IMR-90 (cell line): ENCODE measurements around the gene TIGD1. TPM values are rescaled to one million over a fixed set of nuclear protein-coding genes. Genes with fewer than 3 reads are reported as not detected.

ENCODE experiments used
- ATAC-seq: fragments of 200-7000 bp; cut with Tn5 transposase; 2 replicates; pipeline ENCODE4 v1.9.1; 2020; ENCODE audit warnings: low read depth, mild to moderate bottlenecking, moderate library complexity
- Bru-seq: library from RNA; stranded (reverse); fragments of 400-500 nt; gene quantifications from one replicate; lab custom pipeline; 2021; lab: Mats Ljungman, UMichigan
- BruChase-seq, 2 experiments: library from RNA; stranded (reverse); fragments of 400-500 nt; gene quantifications; one replicate each; lab custom pipeline; 2021; lab: Mats Ljungman, UMichigan
- BruUV-seq: library from RNA; stranded (reverse); fragments of 400-500 nt; replicated peaks from 2 replicates; lab custom pipeline; 2021; lab: Mats Ljungman, UMichigan
- CTCF ChIA-PET: fragments of 300-600 bp; formaldehyde crosslinking; extraction: SDS; loops from one replicate; lab custom pipeline; 2021; ENCODE audit warnings: antibody characterized with exemption; lab: Yijun Ruan, JAX
- POLR2A ChIA-PET: fragments of 300-600 bp; sonication (Branson Sonifier 250); formaldehyde crosslinking; loops from one replicate; lab custom pipeline; 2022; ENCODE audit warnings: antibody characterized with exemption; ENCODE audit not compliant: unreplicated experiment; lab: Charles Lee
- DNase-seq: peaks from one replicate; pipeline ENCODE4 v3.0.0; 2013
- H2AFZ ChIP-seq: replicated peaks from 2 replicates; pipeline ENCODE3; 2013; ENCODE audit warnings: low read length, mild to moderate bottlenecking; ENCODE audit not compliant: poor library complexity
- H2AK5ac ChIP-seq: 2 replicates; pipeline ENCODE4 v1.6.1; 2013; ENCODE audit warnings: low read depth, low read length, inconsistent platforms
- H2AK9ac ChIP-seq: replicated peaks from 2 replicates; pipeline ENCODE3; 2013; ENCODE audit warnings: mild to moderate bottlenecking, low read depth, low read length, moderate library complexity; ENCODE audit not compliant: poor library complexity
- H2BK120ac ChIP-seq: 2 replicates; pipeline ENCODE4 v1.6.1; 2013; ENCODE audit warnings: low read depth, low read length, inconsistent platforms
- H2BK15ac ChIP-seq: 3 replicates; pipeline ENCODE4 v1.6.1; 2013; ENCODE audit warnings: low read depth, low read length, inconsistent platforms
- H2BK20ac ChIP-seq: 2 replicates; pipeline ENCODE4 v1.6.1; 2013; ENCODE audit warnings: low read depth, mild to moderate bottlenecking, inconsistent platforms, low read length, moderate library complexity
- H2BK5ac ChIP-seq: 2 replicates; pipeline ENCODE4 v1.6.1; 2013; ENCODE audit warnings: mild to moderate bottlenecking, low read depth, low read length, inconsistent platforms; ENCODE audit not compliant: poor library complexity, severe bottlenecking
- H3K14ac ChIP-seq: replicated peaks from 2 replicates; pipeline ENCODE4 v1.6.1; 2013; ENCODE audit warnings: low read depth, low read length, inconsistent platforms
- H3K18ac ChIP-seq: 2 replicates; pipeline ENCODE4 v1.6.1; 2013; ENCODE audit warnings: low read depth, low read length, control low read depth
- H3K23ac ChIP-seq: 2 replicates; pipeline ENCODE4 v1.6.1; 2013; ENCODE audit warnings: low read depth, low read length, inconsistent platforms
- H3K27ac ChIP-seq: 2 replicates; pipeline ENCODE4 v1.5.1; 2013; ENCODE audit warnings: mild to moderate bottlenecking, control low read depth, low read length; ENCODE audit not compliant: insufficient read depth
- H3K27me3 ChIP-seq: 2 replicates; pipeline ENCODE4 v1.6.1; 2013; ENCODE audit warnings: low read length; ENCODE audit not compliant: control insufficient read depth, insufficient read depth
- H3K36me3 ChIP-seq: 2 replicates; pipeline ENCODE4 v1.6.1; 2013; ENCODE audit warnings: low read length, mixed read lengths; ENCODE audit not compliant: control insufficient read depth, insufficient read depth
- H3K4ac ChIP-seq: 2 replicates; pipeline ENCODE4 v1.6.1; 2013; ENCODE audit warnings: low read depth, low read length, inconsistent platforms
- H3K4me1 ChIP-seq: 2 replicates; pipeline ENCODE4 v1.6.1; 2013; ENCODE audit warnings: low read length, mixed read lengths; ENCODE audit not compliant: control insufficient read depth, insufficient read depth
- H3K4me2 ChIP-seq: 2 replicates; pipeline ENCODE4 v1.6.1; 2013; ENCODE audit warnings: low read depth, mild to moderate bottlenecking, control low read depth, low read length, moderate library complexity
- H3K4me3 ChIP-seq: 2 replicates; pipeline ENCODE4 v1.5.1; 2013; ENCODE audit warnings: low read depth, mild to moderate bottlenecking, control low read depth, low read length, moderate library complexity; ENCODE audit not compliant: insufficient read depth
- H3K56ac ChIP-seq: 2 replicates; pipeline ENCODE4 v1.6.1; 2013; ENCODE audit warnings: low read length, inconsistent platforms; ENCODE audit not compliant: insufficient read depth; ENCODE audit errors: extremely low read depth
- H3K79me1 ChIP-seq, 2 experiments: 2 replicates each; pipeline ENCODE4 v1.6.1; 2013; ENCODE audit warnings: low read length in 2 of 2, inconsistent platforms in 1 of 2, low read depth in 1 of 2
- H3K9ac ChIP-seq: 2 replicates; pipeline ENCODE4 v1.6.1; 2013; ENCODE audit warnings: low read depth, low read length, control low read depth
- H3K9me1 ChIP-seq: 2 replicates; pipeline ENCODE4 v1.6.1; 2013; ENCODE audit warnings: low read length, inconsistent platforms; ENCODE audit not compliant: insufficient read depth
- H3K9me3 ChIP-seq: 2 replicates; pipeline ENCODE4 v1.6.1; 2013; ENCODE audit warnings: low read length; ENCODE audit not compliant: control insufficient read depth, insufficient read depth
- H4K20me1 ChIP-seq: 2 replicates; pipeline ENCODE4 v1.6.1; 2013; ENCODE audit warnings: low read length, inconsistent platforms; ENCODE audit not compliant: insufficient read depth
- H4K5ac ChIP-seq: 2 replicates; pipeline ENCODE4 v1.6.1; 2013; ENCODE audit warnings: mild to moderate bottlenecking, low read depth, low read length, control low read depth
- H4K8ac ChIP-seq, 2 experiments: 2 replicates each; pipeline ENCODE4 v1.6.1; 2013; ENCODE audit warnings: low read depth in 2 of 2, low read length in 2 of 2, control low read depth in 1 of 2, inconsistent platforms in 1 of 2
- H4K91ac ChIP-seq: 2 replicates; pipeline ENCODE4 v1.6.1; 2013; ENCODE audit warnings: low read depth, low read length, inconsistent platforms; ENCODE audit not compliant: insufficient read depth
- BHLHE40 ChIP-seq: fragments of 150-350 bp; IDR thresholded peaks from 2 replicates; pipeline ENCODE4 v1.6.1; 2016; ENCODE audit warnings: mild to moderate bottlenecking, low read depth, low read length
- CEBPB ChIP-seq: IDR thresholded peaks from 2 replicates; pipeline ENCODE4 v1.6.1; 2012; ENCODE audit warnings: low read depth, low read length, improper control_type of control experiment
- CHD1 ChIP-seq: IDR thresholded peaks from 2 replicates; pipeline ENCODE4 v1.6.1; 2012; ENCODE audit warnings: low read depth, low read length, improper control_type of control experiment
- ELK1 ChIP-seq: fragments of 150-350 bp; IDR thresholded peaks from 2 replicates; pipeline ENCODE4 v1.6.1; 2016; ENCODE audit warnings: low read depth, mild to moderate bottlenecking, low read length, moderate library complexity, borderline replicate concordance
- FOS ChIP-seq: fragments of 150-350 bp; IDR thresholded peaks from 2 replicates; pipeline ENCODE4 v1.6.1; 2016; ENCODE audit warnings: low read depth, low read length
- MAFK ChIP-seq: IDR thresholded peaks from 2 replicates; pipeline ENCODE4 v1.6.1; 2012; ENCODE audit warnings: low read depth, low read length, improper control_type of control experiment
- MAZ ChIP-seq: IDR thresholded peaks from 2 replicates; pipeline ENCODE4 v1.6.1; 2012; ENCODE audit warnings: low read depth, mild to moderate bottlenecking, low read length, improper control_type of control experiment, moderate library complexity, borderline replicate concordance
- NFE2L2 ChIP-seq: fragments of 150-350 bp; IDR thresholded peaks from 2 replicates; pipeline ENCODE4 v1.6.1; 2016; ENCODE audit warnings: low read depth, mild to moderate bottlenecking, low read length
- POLR2A ChIP-seq: IDR thresholded peaks from 2 replicates; pipeline ENCODE4 v1.6.1; 2012; ENCODE audit warnings: mild to moderate bottlenecking, low read depth, low read length
- RAD21 ChIP-seq: IDR thresholded peaks from 2 replicates; pipeline ENCODE4 v1.6.1; 2012; ENCODE audit warnings: low read length, improper control_type of control experiment
- RFX5 ChIP-seq: IDR thresholded peaks from 2 replicates; pipeline ENCODE4 v1.8.0; 2012; ENCODE audit warnings: low read depth, mild to moderate bottlenecking, low read length, moderate library complexity
- USF2 ChIP-seq: fragments of 150-350 bp; IDR thresholded peaks from 2 replicates; pipeline ENCODE4 v1.6.1; 2017; ENCODE audit warnings: mild to moderate bottlenecking, antibody characterized with exemption, low read length, low read depth
- WGBS, 2 experiments: methylation state at CpG; one replicate each; pipeline versions ENCODE4 v1.1.5 to v1.1.7; 2013; ENCODE audit warnings: missing lambda C conversion rate in 2 of 2; ENCODE audit not compliant: insufficient read length in 1 of 2; ENCODE audit errors: extremely low coverage in 2 of 2; 5-methylcytosine and 5-hydroxymethylcytosine counted together
- dilution Hi-C: fragments of 300-500 bp; cut with HindIII; formaldehyde crosslinking; loops from one replicate; pipeline ENCODE4 v1.14.3; 2018; ENCODE audit warnings: low sequenced_read_pairs; ENCODE audit not compliant: unreplicated experiment
- in situ Hi-C: fragments of 300-500 bp; cut with MboI; formaldehyde crosslinking; loops from 3 replicates; pipeline ENCODE4 v1.14.3; 2019; ENCODE audit warnings: low sequenced_read_pairs, inconsistent platforms, mixed read lengths
- intact Hi-C: fragments of 100-400 bp; cut with micrococcal nuclease; formaldehyde crosslinking; loops from 2 replicates; pipeline ENCODE4 v1.10.0; 2022
- long read RNA-seq: library from polyadenylated mRNA; unstranded; transcript quantifications from one replicate; pipeline ENCODE4 v2.0.0, GENCODE V29; 2021; ENCODE audit not compliant: unreplicated experiment
- polyA plus RNA-seq, 3 experiments: library from polyadenylated mRNA; depleted of rRNA; stranded (reverse); fragments of >200 nt; gene quantifications; 2 replicates each; pipeline ENCODE4 v1.2.3, GENCODE V29; 2012; ENCODE audit warnings: low replicate concordance in 1 of 3
- total RNA-seq: library from RNA; depleted of rRNA; stranded (reverse); fragments of >200 nt; gene quantifications from 2 replicates; pipeline ENCODE4 v1.2.3, GENCODE V29; 2012; rRNA removed

Gene TIGD1
- 2.7 and 2.8 TPM in 2 replicates for total RNA-seq
- 2.4 and 2.9 TPM in 2 replicates for polyA plus RNA-seq (2012; rRNA removed)
- 0.70 and 0.74 TPM in 2 replicates for polyA plus RNA-seq (2012; cell fraction: cytosol; rRNA removed)
- 1.3 and 6.0 TPM in 2 replicates for polyA plus RNA-seq (2012; cell fraction: nucleus; rRNA removed; ENCODE audit: low replicate concordance)
- percentile 71 among the genes with signal in this experiment for Bru-seq, nascent RNA
- BruChase-seq, experiment 1, labeled RNA remaining after a 6-hour chase, result percentile 52 among the genes with signal in this experiment
- percentile 76 among the genes with signal in this experiment for BruChase-seq, experiment 2, labeled RNA remaining after a 2-hour chase
- long read RNA-seq, partial matches to known transcripts, result 0 of 1 reads
- long read RNA-seq, other reads (novel, unspliced or antisense), result 0 of 1 reads

GRCh38 chr2:232550354-232551249, at the start of gene TIGD1, which contains the start of gene EIF4E2:
Gene TIGD1, minus strand, starts transcription at chr2:232550557. Its CDS starts 675 bp downstream, at chr2:232549882.
Gene EIF4E2, plus strand, starts transcription at chr2:232550689. Its CDS starts 36 bp downstream, at chr2:232550725.
- ChIA-PET POLR2A (no interaction called here), CTCF (no interaction called here)
- ATAC-seq (peak; percentile 94), DNase-seq (peak; percentile 94)
- Histone ChIP-seq H3K4me2 (peak within 1 kb of the TSS; percentile 84), H3K14ac (peak within 1 kb of the TSS; percentile 100), H4K5ac (peak within 1 kb of the TSS; percentile 79), H3K4ac (peak within 1 kb of the TSS; percentile 99), H3K4me3 (peak within 1 kb of the TSS; percentile 71), H4K91ac (peak within 1 kb of the TSS; percentile 88), H2BK120ac (peak within 1 kb of the TSS; percentile 68; the same call in 1 of the 2 replicates), H3K9me3 (no peaks in the 10 kb centered on the region), H3K4me1 (no peaks in the 10 kb centered on the region), H3K36me3 (peaks cover 5% of the 10 kb centered on the region; the same call in 1 of the 2 replicates), H4K20me1 (peaks cover 34% of the 10 kb centered on the region), H3K27ac (peak within 1 kb of the TSS; percentile 95), H2AFZ (peak within 1 kb of the TSS; percentile 96), H4K8ac (peak within 1 kb of the TSS; percentile 86 to 97), H3K9ac (peak within 1 kb of the TSS; percentile 94), H3K23ac (peak within 1 kb of the TSS; percentile 99), H3K9me1 (peaks cover 16% of the 10 kb centered on the region), H2AK9ac (peak within 1 kb of the TSS; percentile 97), H2BK5ac (peak within 1 kb of the TSS; percentile 85), H2BK20ac (no peak within 1 kb of the TSS), H2AK5ac (peak within 1 kb of the TSS; percentile 79), H3K18ac (peak within 1 kb of the TSS; percentile 72), H3K56ac (peak within 1 kb of the TSS; percentile 63), H3K27me3 (no peaks in the 10 kb centered on the region), H3K79me1 (peaks cover 26 to 71% of the 10 kb centered on the region in 2 experiments), H2BK15ac (no peak within 1 kb of the TSS)
- intact Hi-C loops (no loop called here), dilution Hi-C loops (no loop called here), in situ Hi-C loops (no loop called here)
- no TSS peak for BruUV-seq
- WGBS, 2 experiments, result 1% methylated on average over 22 of the region's 81 CpGs; no CpG with 5 or more reads in 1 of the 2 experiments
- TF ChIP-seq CEBPB, result no peak
- no peak for TF ChIP-seq NFE2L2
- peak; percentile 18; the same call in 1 of the 2 replicates for TF ChIP-seq USF2
- no peak for TF ChIP-seq FOS
- no peak for TF ChIP-seq MAFK
- TF ChIP-seq RFX5, result no peak
- no peak for TF ChIP-seq CHD1
- no peak for TF ChIP-seq RAD21
- TF ChIP-seq ELK1, result 0 out of 2 replicates have a peak, but pooled peaks have one; percentile 58
- TF ChIP-seq MAZ, result peak; percentile 76
- peak; percentile 81 for TF ChIP-seq POLR2A
- TF ChIP-seq BHLHE40, result peak; percentile 77
